ENCODE results near the gene STK32B.

GRCh38 chr4:5469861-5470260 lies 418.6 kb downstream of the STK32B start:
- TF ChIP-seq, protein P1, sequence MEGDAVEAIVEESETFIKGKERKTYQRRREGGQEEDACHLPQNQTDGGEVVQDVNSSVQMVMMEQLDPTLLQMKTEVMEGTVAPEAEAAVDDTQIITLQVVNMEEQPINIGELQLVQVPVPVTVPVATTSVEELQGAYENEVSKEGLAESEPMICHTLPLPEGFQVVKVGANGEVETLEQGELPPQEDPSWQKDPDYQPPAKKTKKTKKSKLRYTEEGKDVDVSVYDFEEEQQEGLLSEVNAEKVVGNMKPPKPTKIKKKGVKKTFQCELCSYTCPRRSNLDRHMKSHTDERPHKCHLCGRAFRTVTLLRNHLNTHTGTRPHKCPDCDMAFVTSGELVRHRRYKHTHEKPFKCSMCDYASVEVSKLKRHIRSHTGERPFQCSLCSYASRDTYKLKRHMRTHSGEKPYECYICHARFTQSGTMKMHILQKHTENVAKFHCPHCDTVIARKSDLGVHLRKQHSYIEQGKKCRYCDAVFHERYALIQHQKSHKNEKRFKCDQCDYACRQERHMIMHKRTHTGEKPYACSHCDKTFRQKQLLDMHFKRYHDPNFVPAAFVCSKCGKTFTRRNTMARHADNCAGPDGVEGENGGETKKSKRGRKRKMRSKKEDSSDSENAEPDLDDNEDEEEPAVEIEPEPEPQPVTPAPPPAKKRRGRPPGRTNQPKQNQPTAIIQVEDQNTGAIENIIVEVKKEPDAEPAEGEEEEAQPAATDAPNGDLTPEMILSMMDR (IDR thresholded peaks at IDR 0.05), result no peak
- no peak for TF ChIP-seq POLR2A (IDR thresholded peaks at IDR 0.05)
